ENCODE measurements around the gene ADGRG3.

The ADGRG3 gene, protein sequence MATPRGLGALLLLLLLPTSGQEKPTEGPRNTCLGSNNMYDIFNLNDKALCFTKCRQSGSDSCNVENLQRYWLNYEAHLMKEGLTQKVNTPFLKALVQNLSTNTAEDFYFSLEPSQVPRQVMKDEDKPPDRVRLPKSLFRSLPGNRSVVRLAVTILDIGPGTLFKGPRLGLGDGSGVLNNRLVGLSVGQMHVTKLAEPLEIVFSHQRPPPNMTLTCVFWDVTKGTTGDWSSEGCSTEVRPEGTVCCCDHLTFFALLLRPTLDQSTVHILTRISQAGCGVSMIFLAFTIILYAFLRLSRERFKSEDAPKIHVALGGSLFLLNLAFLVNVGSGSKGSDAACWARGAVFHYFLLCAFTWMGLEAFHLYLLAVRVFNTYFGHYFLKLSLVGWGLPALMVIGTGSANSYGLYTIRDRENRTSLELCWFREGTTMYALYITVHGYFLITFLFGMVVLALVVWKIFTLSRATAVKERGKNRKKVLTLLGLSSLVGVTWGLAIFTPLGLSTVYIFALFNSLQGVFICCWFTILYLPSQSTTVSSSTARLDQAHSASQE

DNA sequence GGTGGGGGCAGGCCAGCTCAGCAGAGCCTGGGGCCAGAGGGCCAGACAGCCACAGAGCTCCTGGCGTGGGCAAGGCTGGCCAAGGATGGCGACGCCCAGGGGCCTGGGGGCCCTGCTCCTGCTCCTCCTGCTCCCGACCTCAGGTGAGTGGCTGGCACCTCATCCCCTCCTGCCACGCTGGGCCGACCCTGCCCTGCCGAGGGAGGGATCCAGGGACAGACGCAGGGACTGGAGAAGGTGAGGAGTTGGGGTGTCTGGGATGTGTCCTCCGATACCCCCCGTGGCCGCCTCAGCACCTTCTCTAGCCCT is at the start of gene ADGRG3:
TSS of gene ADGRG3 (plus strand) at position 44 of the 309 bp plus-strand sequence. CDS start at position 86, 42 bp downstream.
- TF ChIP-seq, protein P1, sequence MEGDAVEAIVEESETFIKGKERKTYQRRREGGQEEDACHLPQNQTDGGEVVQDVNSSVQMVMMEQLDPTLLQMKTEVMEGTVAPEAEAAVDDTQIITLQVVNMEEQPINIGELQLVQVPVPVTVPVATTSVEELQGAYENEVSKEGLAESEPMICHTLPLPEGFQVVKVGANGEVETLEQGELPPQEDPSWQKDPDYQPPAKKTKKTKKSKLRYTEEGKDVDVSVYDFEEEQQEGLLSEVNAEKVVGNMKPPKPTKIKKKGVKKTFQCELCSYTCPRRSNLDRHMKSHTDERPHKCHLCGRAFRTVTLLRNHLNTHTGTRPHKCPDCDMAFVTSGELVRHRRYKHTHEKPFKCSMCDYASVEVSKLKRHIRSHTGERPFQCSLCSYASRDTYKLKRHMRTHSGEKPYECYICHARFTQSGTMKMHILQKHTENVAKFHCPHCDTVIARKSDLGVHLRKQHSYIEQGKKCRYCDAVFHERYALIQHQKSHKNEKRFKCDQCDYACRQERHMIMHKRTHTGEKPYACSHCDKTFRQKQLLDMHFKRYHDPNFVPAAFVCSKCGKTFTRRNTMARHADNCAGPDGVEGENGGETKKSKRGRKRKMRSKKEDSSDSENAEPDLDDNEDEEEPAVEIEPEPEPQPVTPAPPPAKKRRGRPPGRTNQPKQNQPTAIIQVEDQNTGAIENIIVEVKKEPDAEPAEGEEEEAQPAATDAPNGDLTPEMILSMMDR (IDR thresholded peaks at IDR 0.05; ENCODE audit: low read depth, low read length): no peak
- in situ Hi-C loops (cut with HindIII; ENCODE audit: low sequenced_read_pairs): no loop called here
- DNase-seq (ENCODE audit: low read depth, low spot score): no peak
- H3K4me3 ChIP-seq (ENCODE audit: low read depth, low read length): no peak within 1 kb of the TSS

DNA sequence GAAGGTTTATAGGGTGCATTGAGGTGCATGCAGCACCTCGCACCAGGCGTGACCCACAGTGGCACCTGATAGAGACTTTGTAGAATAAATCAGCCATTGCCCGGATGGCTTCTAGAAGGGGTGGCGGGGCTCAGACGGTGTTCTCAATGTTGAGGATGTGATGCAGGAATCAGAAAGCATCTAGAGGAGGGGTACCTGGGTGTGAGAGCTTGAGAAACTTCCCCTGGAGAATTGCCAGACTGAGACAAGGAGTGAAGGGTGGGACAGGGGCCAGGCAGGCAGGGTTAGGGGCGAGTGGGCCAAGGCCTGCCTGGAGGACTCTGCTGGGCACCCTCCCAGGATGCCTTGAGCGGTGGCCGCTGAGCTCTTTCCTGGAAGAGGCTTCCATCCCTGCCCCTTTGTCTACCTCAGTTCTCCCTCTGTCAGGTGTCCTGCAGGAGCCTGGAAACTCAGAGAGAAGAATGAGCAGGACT is 48.9 kb upstream of the ADGRG3 start:
- DNase-seq (ENCODE audit: low read depth, low spot score): no peak
- in situ Hi-C loops (cut with HindIII; ENCODE audit: low sequenced_read_pairs): no loop called here
- TF ChIP-seq, protein P1 (IDR thresholded peaks at IDR 0.05; ENCODE audit: low read depth, low read length): no peak
- no peak overlapping the region for H3K4me3 ChIP-seq (ENCODE audit: low read depth, low read length)

DNA sequence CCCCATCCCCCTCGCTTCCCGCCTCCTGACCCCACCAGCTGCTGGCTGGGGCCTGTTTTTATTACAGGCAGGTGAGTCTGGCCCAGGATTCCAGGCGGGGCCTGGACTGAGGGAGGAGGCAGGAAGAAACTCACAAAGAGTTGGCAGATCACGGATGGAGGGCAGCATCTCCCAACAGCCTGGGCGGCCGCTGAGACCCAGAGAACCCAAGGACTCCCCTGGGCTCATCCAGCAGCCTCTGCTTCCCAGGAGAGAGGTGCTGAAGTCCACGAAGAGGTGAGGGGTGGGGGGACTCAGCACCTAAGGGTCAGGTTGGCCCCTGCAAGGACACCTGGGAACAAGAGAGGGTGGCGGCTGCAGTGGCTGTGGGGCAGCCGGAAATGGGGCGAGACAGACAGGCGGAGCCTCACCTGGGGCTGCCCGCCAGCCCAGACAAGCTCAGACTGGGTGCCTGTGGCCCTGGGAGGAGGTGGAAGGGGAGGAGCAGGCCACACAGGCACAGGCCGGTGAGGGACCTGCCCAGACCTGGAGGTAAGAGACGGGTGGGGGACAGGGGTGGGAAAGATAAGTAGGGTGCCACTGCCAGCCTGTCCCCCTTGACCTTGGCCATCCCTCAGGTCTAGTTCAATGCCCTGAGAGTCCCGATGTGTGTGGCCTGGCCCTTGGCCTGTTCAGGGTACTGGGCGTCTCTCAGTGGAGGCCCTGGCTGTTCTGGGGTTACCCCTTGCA is 48.3 kb upstream of the ADGRG3 start:
- TF ChIP-seq, protein P1 (IDR thresholded peaks at IDR 0.05; ENCODE audit: low read depth, low read length): no peak
- in situ Hi-C loops (cut with HindIII; ENCODE audit: low sequenced_read_pairs): no loop called here
- H3K4me3 ChIP-seq (ENCODE audit: low read depth, low read length): no peak overlapping the region
- no peak for DNase-seq (ENCODE audit: low read depth, low spot score)

DNA sequence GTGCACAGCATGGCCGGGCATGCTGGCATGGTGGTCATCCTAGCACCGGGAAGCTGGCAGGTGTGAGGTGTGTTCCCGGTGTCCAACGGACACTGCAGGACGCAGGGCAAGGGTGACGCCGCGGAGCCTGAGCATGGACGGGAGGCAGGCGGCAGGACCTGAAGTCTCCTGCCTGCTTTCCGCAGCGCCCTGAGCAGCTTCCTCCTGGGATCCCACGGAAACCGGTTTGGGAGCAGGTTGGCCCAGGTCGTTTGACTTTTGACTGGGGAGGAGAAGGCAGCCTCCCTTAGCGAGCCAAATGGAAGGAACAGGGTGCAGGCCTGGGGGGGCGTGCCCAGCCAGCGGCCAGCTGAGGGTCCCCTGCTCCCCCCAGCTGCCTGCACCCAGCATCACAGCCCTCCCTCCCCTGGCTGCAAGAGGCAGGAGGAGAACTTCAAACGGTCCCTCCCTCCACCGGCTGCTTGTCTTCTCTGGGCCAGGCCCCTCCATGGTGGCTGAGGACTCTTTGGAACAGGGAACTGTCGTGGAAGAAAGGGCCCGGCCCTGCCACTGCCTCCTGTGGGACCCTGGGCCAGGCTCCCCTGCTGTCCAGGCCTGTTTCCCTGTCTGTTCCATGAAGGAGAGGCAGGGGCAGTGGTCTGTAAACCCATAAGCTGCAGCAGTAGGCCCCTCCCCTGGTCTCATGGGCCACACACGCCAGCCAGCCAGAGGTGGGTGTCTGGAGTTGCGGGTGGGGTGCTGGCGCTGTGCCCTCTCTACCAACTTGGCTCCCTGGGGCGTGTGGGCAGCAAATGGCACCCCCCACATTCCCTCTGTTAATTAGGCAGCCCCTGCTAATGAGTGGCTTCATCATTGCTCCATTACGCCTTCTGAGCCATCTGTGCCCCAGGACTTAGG is 47.5 kb upstream of the ADGRG3 start:
- in situ Hi-C loops (cut with HindIII; ENCODE audit: low sequenced_read_pairs): no loop called here
- TF ChIP-seq, protein P1 (IDR thresholded peaks at IDR 0.05; ENCODE audit: low read depth, low read length): no peak
- no peak for DNase-seq (ENCODE audit: low read depth, low spot score)
- no peak overlapping the region for H3K4me3 ChIP-seq (ENCODE audit: low read depth, low read length)

DNA sequence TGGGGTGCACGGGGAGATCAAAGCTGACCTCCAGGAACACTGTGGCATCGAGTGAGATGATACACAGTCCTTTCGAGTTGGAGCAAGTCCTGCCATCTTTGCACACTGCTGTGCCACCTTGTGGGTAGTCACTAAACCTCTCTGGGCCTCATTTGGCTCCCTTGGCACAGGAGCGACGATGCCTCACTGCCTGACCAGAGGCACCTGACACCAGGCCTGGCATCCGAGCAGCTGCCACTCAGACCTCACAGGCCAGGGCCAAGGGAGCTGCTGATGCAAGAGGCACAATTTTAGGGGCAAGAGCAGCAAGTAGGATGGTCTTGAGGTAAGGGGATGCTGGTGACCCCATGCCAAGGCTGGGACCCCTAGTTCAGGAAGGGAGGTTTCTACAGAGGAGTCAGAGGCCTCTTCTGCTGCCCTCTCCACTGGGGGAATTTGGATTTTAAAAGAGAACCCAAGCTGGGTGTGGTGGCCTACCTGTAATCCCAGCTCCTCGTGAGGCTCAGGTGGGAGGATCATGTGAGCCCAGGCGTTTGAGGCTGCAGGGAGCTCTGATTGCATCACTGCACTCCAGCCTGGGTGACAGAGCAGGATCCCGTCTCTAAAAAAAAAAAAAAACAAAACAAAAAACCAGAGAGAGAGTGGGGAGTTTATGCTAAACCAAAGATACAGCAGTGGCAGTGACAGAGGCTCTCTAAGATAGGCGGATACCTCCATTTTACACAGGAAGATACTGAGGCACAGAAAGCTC is 46.4 kb upstream of the ADGRG3 start:
- in situ Hi-C loops (cut with HindIII; ENCODE audit: low sequenced_read_pairs): no loop called here
- DNase-seq (ENCODE audit: low read depth, low spot score): no peak
- H3K4me3 ChIP-seq (ENCODE audit: low read depth, low read length): no peak overlapping the region
- TF ChIP-seq, protein P1 (IDR thresholded peaks at IDR 0.05; ENCODE audit: low read depth, low read length): no peak
